HepG2 (cell line): Measurements from ENCODE around the gene HTR3B. TPM values are rescaled to one million over a fixed set of nuclear protein-coding genes. Genes with fewer than 3 reads are reported as not detected.

Source experiments
- ATAC-seq: fragments of 200-7000 bp; cut with Tn5 transposase; 3 replicates; pipeline ENCODE4 v1.9.1; 2020; ENCODE audit warnings: mild to moderate bottlenecking, moderate library complexity
- BruUV-seq: library from RNA; stranded (reverse); fragments of 400-500 nt; replicated peaks from 2 replicates; lab custom pipeline; 2021; lab: Mats Ljungman, UMichigan
- CTCF ChIA-PET: fragments of 300-600 bp; formaldehyde crosslinking; extraction: SDS; loops from one replicate; lab custom pipeline; 2021; ENCODE audit warnings: low total read pairs, inconsistent platforms, low intra/inter-chr PET ratio; lab: Yijun Ruan, JAX
- POLR2A ChIA-PET: fragments of 350-600 bp; sonication (Branson Sonifier 250); formaldehyde crosslinking; loops from one replicate; lab custom pipeline; 2020; ENCODE audit warnings: antibody characterized with exemption, inconsistent platforms; lab: Yijun Ruan, JAX
- DNase-seq: peaks from one replicate; pipeline ENCODE4 v3.0.0-alpha.2; 2015; ENCODE audit warnings: low spot score
- FAIRE-seq: peaks from 3 replicates; lab custom pipeline; 2011; peaks lifted over from hg19 to GRCh38; lab: Jason Lieb, UNC
- H2AFZ ChIP-seq: one replicate; pipeline ENCODE4 v1.6.1; 2011; ENCODE audit warnings: low read length, inconsistent platforms
- H3K27ac ChIP-seq: fragments of 300-600 bp; 3 replicates; pipeline ENCODE4 v1.8.0; 2011; ENCODE audit warnings: mixed run types, mild to moderate bottlenecking, mixed read lengths, low read length, inconsistent platforms; ENCODE audit not compliant: insufficient read depth; ENCODE audit errors: extremely low read length
- H3K27me3 ChIP-seq, 2 experiments: fragments of 200-600 bp in 1 of 2; 2 replicates in 1 of 2; 3 replicates in 1 of 2; pipeline versions ENCODE4 v1.6.0 to v1.8.0; 2011; ENCODE audit warnings: low read length in 2 of 2, mild to moderate bottlenecking in 2 of 2, moderate library complexity in 2 of 2, inconsistent platforms in 1 of 2; ENCODE audit not compliant: insufficient read depth in 2 of 2, control insufficient read depth in 1 of 2
- H3K36me3 ChIP-seq, 2 experiments: fragments of 200-600 bp in 1 of 2; replicated peaks in 1 of 2; 2 replicates in 1 of 2; 3 replicates in 1 of 2; pipeline versions ENCODE4 v1.5.1 to v1.8.0; 2011; ENCODE audit warnings: low read length in 2 of 2, inconsistent platforms in 1 of 2; ENCODE audit not compliant: insufficient read depth in 2 of 2, control insufficient read depth in 1 of 2
- H3K4me1 ChIP-seq: 2 replicates; pipeline ENCODE4 v1.5.1; 2012; ENCODE audit warnings: low read length, inconsistent platforms; ENCODE audit not compliant: insufficient read depth
- H3K4me2 ChIP-seq: 2 replicates; pipeline ENCODE4 v1.6.0; 2011; ENCODE audit warnings: low read depth, low read length, inconsistent platforms
- H3K4me3 ChIP-seq, 3 experiments: fragments of 200-600 bp in 1 of 3; sonication (generic), shearing (Covaris generic) in 1 of 3; replicated peaks in 1 of 3; 2 replicates each; pipeline ENCODE4 v1.5.1; 2011 to 2016; ENCODE audit warnings: low read length in 3 of 3, inconsistent platforms in 2 of 3, low read depth in 2 of 3, mild to moderate bottlenecking in 2 of 3, control low read depth in 1 of 3, mixed read lengths in 1 of 3; ENCODE audit not compliant: insufficient read depth in 1 of 3
- H3K79me2 ChIP-seq: one replicate; pipeline ENCODE4 v1.6.1; 2011; ENCODE audit warnings: low read length, inconsistent platforms; ENCODE audit not compliant: insufficient read depth
- H3K9ac ChIP-seq: 2 replicates; pipeline ENCODE4 v1.6.0; 2011; ENCODE audit warnings: mild to moderate bottlenecking, low read depth, low read length, inconsistent platforms; ENCODE audit not compliant: insufficient read depth
- H3K9me3 ChIP-seq: 2 replicates; pipeline ENCODE4 v1.5.1; 2012; ENCODE audit warnings: mild to moderate bottlenecking, low read length
- H4K20me1 ChIP-seq: 2 replicates; pipeline ENCODE4 v1.6.0; 2011; ENCODE audit warnings: inconsistent platforms, mild to moderate bottlenecking, low read length, moderate library complexity; ENCODE audit not compliant: insufficient read depth
- ETV6 ChIP-seq: sonication (generic); formaldehyde crosslinking; conservative IDR thresholded peaks from 2 replicates; pipeline ENCODE4 v1.4.0; 2020; ENCODE audit warnings: missing genetic modification reagents
- FLYWCH1 ChIP-seq: sonication (generic); formaldehyde crosslinking; IDR thresholded peaks from 2 replicates; pipeline ENCODE4 v1.8.1; 2023; ENCODE audit warnings: mild to moderate bottlenecking, missing genetic modification reagents
- FOSL1 ChIP-seq: sonication (generic); formaldehyde crosslinking; IDR thresholded peaks from 2 replicates; pipeline ENCODE4 v1.9.0; 2021; ENCODE audit warnings: missing genetic modification reagents, borderline replicate concordance
- MBNL3 ChIP-seq: fragments of 250-450 bp; sonication (Bioruptor Pico); conservative IDR thresholded peaks from 2 replicates; pipeline ENCODE4 v1.8.0; 2022; ENCODE audit warnings: mild to moderate bottlenecking, inconsistent platforms
- NCOA2 ChIP-seq: sonication (generic); formaldehyde crosslinking; IDR thresholded peaks from 2 replicates; pipeline ENCODE4 v1.8.0; 2022; ENCODE audit warnings: inconsistent platforms
- PAXIP1 ChIP-seq: sonication (generic); formaldehyde crosslinking; conservative IDR thresholded peaks from 2 replicates; pipeline ENCODE4 v1.4.0; 2020; ENCODE audit warnings: mild to moderate bottlenecking, missing genetic modification reagents, moderate library complexity
- STAT6 ChIP-seq: sonication (generic); formaldehyde crosslinking; IDR thresholded peaks from 2 replicates; pipeline ENCODE4 v1.4.0; 2020; ENCODE audit warnings: missing genetic modification reagents, mild to moderate bottlenecking, borderline replicate concordance
- TCF12 ChIP-seq, 2 experiments: fragments of 450-650 bp in 1 of 2; sonication (generic) in 1 of 2; formaldehyde crosslinking in 1 of 2; IDR thresholded peaks; 2 replicates each; pipeline versions ENCODE4 v1.6.1 to v1.8.0; 2017 to 2022; ENCODE audit warnings: antibody characterized with exemption in 1 of 2, mild to moderate bottlenecking in 1 of 2, missing genetic modification reagents in 1 of 2, moderate library complexity in 1 of 2
- ZFP62 ChIP-seq: sonication (generic); formaldehyde crosslinking; IDR thresholded peaks from 2 replicates; pipeline ENCODE4 v1.4.0; 2020; ENCODE audit warnings: missing genetic modification reagents
- WGBS: methylation state at CpG from one replicate; pipeline ENCODE4 v1.1.6; 2017; ENCODE audit warnings: low lambda C conversion rate; 5-methylcytosine and 5-hydroxymethylcytosine counted together
- in situ Hi-C: cut with HindIII; loops from 2 replicates; pipeline ENCODE4 v1.10.0; 2017; ENCODE audit warnings: low pct_unique_long_range_greater_than_20kb; ENCODE audit not compliant: extremely low pct_ligation_motif_present
- intact Hi-C: fragments of 100-400 bp; cut with micrococcal nuclease; formaldehyde crosslinking; loops from one replicate; pipeline ENCODE4 v1.10.0; 2022; ENCODE audit not compliant: unreplicated experiment
- polyA plus RNA-seq, 8 experiments: library from polyadenylated mRNA; depleted of rRNA in 3 of 8; stranded (reverse) in 7 of 8; unstranded in 1 of 8; fragments of >200 nt; fragmentation: Illumina TruSeq in 4 of 8; extraction: Trizol in 4 of 8; gene quantifications; 2 replicates each; pipeline versions ENCODE4 v1.2.1 to v1.2.3, GENCODE V29; 2011 to 2016; ENCODE audit warnings: low read depth in 4 of 8, missing spikeins in 1 of 8, mixed read lengths in 1 of 8; ENCODE audit not compliant: insufficient read depth in 1 of 8
- total RNA-seq, 5 experiments: library from RNA; depleted of rRNA; stranded (reverse); fragments of >200 nt; fragmentation: Illumina TruSeq; extraction: Trizol; gene quantifications; 2 replicates each; pipeline ENCODE4 v1.2.3, GENCODE V29; 2016; ENCODE audit warnings: low read depth in 1 of 5
- TF ChIP-seq, protein P1 (sequence below): sonication (generic); formaldehyde crosslinking; IDR thresholded peaks from 2 replicates; pipeline ENCODE4 v1.8.1; 2023; ENCODE audit warnings: missing genetic modification reagents, inconsistent platforms, borderline replicate concordance
- TF ChIP-seq, protein P2 (sequence below): sonication (generic); formaldehyde crosslinking; IDR thresholded peaks from 2 replicates; pipeline ENCODE4 v1.4.0; 2020; ENCODE audit warnings: mild to moderate bottlenecking, missing genetic modification reagents

HTR3B gene
- total and polyA plus RNA-seq, 2 of the 13 experiments (the other 11 are each of a cell fraction or from before 2014, with no cell fraction given): 0.09 to 1.7 TPM

- no TSS peak for BruUV-seq
- Histone ChIP-seq H3K4me1 (peaks cover 11% of the 10 kb centered on the region), H3K9ac (no peak overlapping the region), H3K27ac (no peak overlapping the region), H3K9me3 (no peaks in the 10 kb centered on the region), H3K27me3 (no peaks in the 10 kb centered on the region; a peak in 1 of 5 replicates), H4K20me1 (no peaks in the 10 kb centered on the region), H3K79me2 (no peaks in the 10 kb centered on the region), H3K36me3 (no peaks in the 10 kb centered on the region), H3K4me3 (no peak overlapping the region), H3K4me2 (no peak overlapping the region), H2AFZ (no peak overlapping the region)
- ChIA-PET POLR2A (no interaction called here), CTCF (no interaction called here)
- in situ Hi-C loops: no loop called here
- 25% methylated on average over 6 of the region's 6 CpGs for WGBS
- DNase-seq: no peak
- FAIRE-seq: no peak
- intact Hi-C loops: no loop called here
- no peak for ATAC-seq
- TF ChIP-seq, protein P1, sequence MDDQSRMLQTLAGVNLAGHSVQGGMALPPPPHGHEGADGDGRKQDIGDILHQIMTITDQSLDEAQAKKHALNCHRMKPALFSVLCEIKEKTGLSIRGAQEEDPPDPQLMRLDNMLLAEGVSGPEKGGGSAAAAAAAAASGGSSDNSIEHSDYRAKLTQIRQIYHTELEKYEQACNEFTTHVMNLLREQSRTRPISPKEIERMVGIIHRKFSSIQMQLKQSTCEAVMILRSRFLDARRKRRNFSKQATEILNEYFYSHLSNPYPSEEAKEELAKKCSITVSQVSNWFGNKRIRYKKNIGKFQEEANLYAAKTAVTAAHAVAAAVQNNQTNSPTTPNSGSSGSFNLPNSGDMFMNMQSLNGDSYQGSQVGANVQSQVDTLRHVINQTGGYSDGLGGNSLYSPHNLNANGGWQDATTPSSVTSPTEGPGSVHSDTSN (CRISPR knock-in tag): no peak
- no peak for TF ChIP-seq NCOA2 (CRISPR knock-in tag)
- TF ChIP-seq MBNL3 (CRISPR knock-in tag): no peak
- no peak for TF ChIP-seq FLYWCH1 (CRISPR knock-in tag)
- TF ChIP-seq TCF12 (IDR thresholded peaks at IDR 0.05): no peak
- TF ChIP-seq TCF12 (CRISPR knock-in tag; IDR thresholded peaks at IDR 0.05): no peak
- no peak for TF ChIP-seq PAXIP1 (CRISPR knock-in tag)
- no peak for TF ChIP-seq ZFP62 (CRISPR knock-in tag)
- no peak for TF ChIP-seq FOSL1
- no peak for TF ChIP-seq STAT6
- TF ChIP-seq, protein P2, sequence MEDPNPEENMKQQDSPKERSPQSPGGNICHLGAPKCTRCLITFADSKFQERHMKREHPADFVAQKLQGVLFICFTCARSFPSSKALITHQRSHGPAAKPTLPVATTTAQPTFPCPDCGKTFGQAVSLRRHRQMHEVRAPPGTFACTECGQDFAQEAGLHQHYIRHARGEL (CRISPR knock-in tag): no peak
- TF ChIP-seq ETV6 (CRISPR knock-in tag): no peak
Observed at GRCh38 chr11:113885897-113886296, 18.7 kb upstream of the HTR3B start.
